Suprapubic skin (tissue), 4 donors: ENCODE data around the gene GPC5. TPM values are rescaled to one million over a fixed set of nuclear protein-coding genes. Genes with fewer than 3 reads are reported as not detected.

Experiments
- DNase-seq, 2 donors: peaks; one replicate each; pipeline ENCODE4 v3.0.0-alpha.2; 2019; ENCODE audit warnings: low spot score in 2 of 2
- H3K27ac ChIP-seq: fragments of 200-600 bp; sonication (generic); one replicate; pipeline ENCODE4 v1.5.1; 2019
- H3K27me3 ChIP-seq: fragments of 200-600 bp; sonication (generic); one replicate; pipeline ENCODE4 v1.5.1; 2019
- H3K36me3 ChIP-seq: fragments of 200-600 bp; sonication (generic); one replicate; pipeline ENCODE4 v1.5.1; 2019
- H3K4me1 ChIP-seq: fragments of 200-600 bp; sonication (generic); one replicate; pipeline ENCODE4 v1.5.1; 2019
- H3K4me3 ChIP-seq: fragments of 200-600 bp; sonication (generic); one replicate; pipeline ENCODE4 v1.5.1; 2019; ENCODE audit warnings: mild to moderate bottlenecking
- H3K9me3 ChIP-seq: fragments of 200-600 bp; sonication (generic); one replicate; pipeline ENCODE4 v1.5.1; 2019
- EP300 ChIP-seq: sonication (generic); formaldehyde crosslinking; IDR thresholded peaks from one replicate; pipeline ENCODE4 v1.6.1; 2017; ENCODE audit warnings: antibody characterized with exemption
- POLR2A ChIP-seq, 2 donors: fragments of 450-650 bp; IDR thresholded peaks; one replicate each; pipeline ENCODE4 v1.6.1; 2017; ENCODE audit warnings: antibody characterized with exemption in 2 of 2, mild to moderate bottlenecking in 2 of 2, moderate library complexity in 2 of 2
- POLR2AphosphoS5 ChIP-seq, 3 donors: sonication (generic); formaldehyde crosslinking; IDR thresholded peaks; one replicate each; pipeline ENCODE4 v1.6.1; 2017; ENCODE audit warnings: antibody characterized with exemption in 3 of 3
- WGBS: methylation state at CpG from one replicate; pipeline ENCODE4 v1.1.5; 2018; 5-methylcytosine and 5-hydroxymethylcytosine counted together
- total RNA-seq, 4 donors: library from RNA; depleted of rRNA; stranded (reverse); fragments of >200 nt; gene quantifications; one replicate each; pipeline ENCODE4 v1.1.0, GENCODE V29; 2016
- TF ChIP-seq, protein P1 (sequence below), 2 donors: fragments of 200-600 bp in 1 of 2; fragments of 450-650 bp in 1 of 2; sonication (generic) in 1 of 2; IDR thresholded peaks; one replicate each; pipeline ENCODE4 v1.5.1; 2016 to 2019; ENCODE audit warnings: antibody characterized with exemption in 2 of 2, mild to moderate bottlenecking in 1 of 2, moderate library complexity in 1 of 2

Gene GPC5
- total RNA-seq, 4 donors from 2014 or later = 0.55 TPM; not detected in 3

- TF ChIP-seq, protein P1, sequence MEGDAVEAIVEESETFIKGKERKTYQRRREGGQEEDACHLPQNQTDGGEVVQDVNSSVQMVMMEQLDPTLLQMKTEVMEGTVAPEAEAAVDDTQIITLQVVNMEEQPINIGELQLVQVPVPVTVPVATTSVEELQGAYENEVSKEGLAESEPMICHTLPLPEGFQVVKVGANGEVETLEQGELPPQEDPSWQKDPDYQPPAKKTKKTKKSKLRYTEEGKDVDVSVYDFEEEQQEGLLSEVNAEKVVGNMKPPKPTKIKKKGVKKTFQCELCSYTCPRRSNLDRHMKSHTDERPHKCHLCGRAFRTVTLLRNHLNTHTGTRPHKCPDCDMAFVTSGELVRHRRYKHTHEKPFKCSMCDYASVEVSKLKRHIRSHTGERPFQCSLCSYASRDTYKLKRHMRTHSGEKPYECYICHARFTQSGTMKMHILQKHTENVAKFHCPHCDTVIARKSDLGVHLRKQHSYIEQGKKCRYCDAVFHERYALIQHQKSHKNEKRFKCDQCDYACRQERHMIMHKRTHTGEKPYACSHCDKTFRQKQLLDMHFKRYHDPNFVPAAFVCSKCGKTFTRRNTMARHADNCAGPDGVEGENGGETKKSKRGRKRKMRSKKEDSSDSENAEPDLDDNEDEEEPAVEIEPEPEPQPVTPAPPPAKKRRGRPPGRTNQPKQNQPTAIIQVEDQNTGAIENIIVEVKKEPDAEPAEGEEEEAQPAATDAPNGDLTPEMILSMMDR (IDR thresholded peaks at IDR 0.05) = no peak
- no peak for TF ChIP-seq POLR2AphosphoS5 (IDR thresholded peaks at IDR 0.05)
- TF ChIP-seq POLR2A (IDR thresholded peaks at IDR 0.05) = no peak
- TF ChIP-seq EP300 = no peak
- DNase-seq = no peak
- H3K4me3 ChIP-seq = no peak overlapping the region
- no peaks in the 10 kb centered on the region for H3K4me1 ChIP-seq
- no peaks in the 10 kb centered on the region for H3K9me3 ChIP-seq
- H3K27ac ChIP-seq = no peak overlapping the region
- 67% methylated on average over 4 of the region's 4 CpGs for WGBS
- no peaks in the 10 kb centered on the region for H3K36me3 ChIP-seq
- H3K27me3 ChIP-seq = no peaks in the 10 kb centered on the region
Measured at GRCh38 chr13:92097337-92097903, 699.0 kb downstream of the GPC5 start.

DNA sequence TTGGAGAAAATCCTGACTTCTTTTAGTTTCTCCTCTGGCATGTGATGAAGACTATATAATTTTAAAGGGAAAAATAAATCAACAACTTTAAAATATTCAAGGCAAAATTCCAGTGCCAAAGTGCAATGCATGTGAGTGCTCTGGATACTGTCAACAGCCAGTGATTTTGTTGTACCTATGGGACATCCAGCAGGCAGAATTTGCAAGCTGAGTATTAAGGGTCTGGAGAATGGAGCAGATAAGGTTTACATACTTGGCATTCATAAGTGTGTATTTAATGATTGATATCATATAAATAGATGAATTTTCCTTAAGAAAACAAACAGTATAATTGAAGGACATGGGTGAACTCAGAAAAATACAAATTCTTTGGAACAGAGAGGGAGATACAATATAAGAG is 703.4 kb downstream of the GPC5 start:
- Histone ChIP-seq H3K27me3 (no peaks in the 10 kb centered on the region), H3K4me3 (no peak overlapping the region), H3K36me3 (no peaks in the 10 kb centered on the region), H3K9me3 (no peaks in the 10 kb centered on the region), H3K4me1 (no peaks in the 10 kb centered on the region), H3K27ac (no peak overlapping the region)
- TF ChIP-seq POLR2AphosphoS5 (IDR thresholded peaks at IDR 0.05) (no peak), POLR2A (IDR thresholded peaks at IDR 0.05) (no peak), EP300 (no peak)
- TF ChIP-seq, protein P1 (IDR thresholded peaks at IDR 0.05) = no peak
- DNase-seq = no peak

DNA sequence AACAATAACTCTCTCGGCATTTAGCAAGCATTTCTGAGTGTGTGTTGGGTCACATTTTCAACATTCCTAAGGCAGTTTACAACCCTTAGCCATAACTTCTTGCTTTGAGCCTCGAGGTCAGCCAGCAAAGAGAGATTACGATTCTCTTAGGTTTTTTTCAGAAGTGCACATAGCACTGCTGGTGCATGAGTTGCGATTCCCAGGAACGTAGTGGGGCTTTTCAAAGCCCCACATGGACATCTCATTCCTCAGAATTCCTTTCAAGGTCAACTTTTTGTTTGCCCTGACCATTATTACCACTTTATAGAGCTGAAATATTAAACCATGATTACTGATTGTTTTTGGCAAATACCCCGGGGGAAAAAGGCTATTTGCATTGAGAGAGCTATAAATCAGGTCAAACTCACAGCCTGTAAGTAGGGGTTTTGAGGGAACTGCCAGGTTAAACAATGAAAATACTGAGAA is 705.3 kb downstream of the GPC5 start:
- Histone ChIP-seq H3K9me3 (no peaks in the 10 kb centered on the region), H3K27me3 (no peaks in the 10 kb centered on the region), H3K4me3 (no peak overlapping the region), H3K36me3 (no peaks in the 10 kb centered on the region), H3K27ac (no peak overlapping the region), H3K4me1 (no peaks in the 10 kb centered on the region)
- DNase-seq = no peak
- WGBS = 16% methylated on average over 6 of the region's 6 CpGs
- TF ChIP-seq POLR2AphosphoS5 (IDR thresholded peaks at IDR 0.05) (no peak), EP300 (no peak), POLR2A (IDR thresholded peaks at IDR 0.05) (no peak)
- TF ChIP-seq, protein P1 (IDR thresholded peaks at IDR 0.05) = no peak

- Histone ChIP-seq H3K27ac (no peak overlapping the region), H3K4me1 (no peaks in the 10 kb centered on the region), H3K4me3 (no peak overlapping the region), H3K9me3 (no peaks in the 10 kb centered on the region), H3K27me3 (no peaks in the 10 kb centered on the region), H3K36me3 (no peaks in the 10 kb centered on the region)
- no peak for DNase-seq
- WGBS = 54% methylated on average over 9 of the region's 9 CpGs
- TF ChIP-seq POLR2AphosphoS5 (IDR thresholded peaks at IDR 0.05) = no peak
- no peak for TF ChIP-seq EP300
- TF ChIP-seq, protein P1 (IDR thresholded peaks at IDR 0.05) = no peak
- no peak for TF ChIP-seq POLR2A (IDR thresholded peaks at IDR 0.05)
Measured at GRCh38 chr13:92122186-92122853, 723.9 kb downstream of the GPC5 start.

DNA sequence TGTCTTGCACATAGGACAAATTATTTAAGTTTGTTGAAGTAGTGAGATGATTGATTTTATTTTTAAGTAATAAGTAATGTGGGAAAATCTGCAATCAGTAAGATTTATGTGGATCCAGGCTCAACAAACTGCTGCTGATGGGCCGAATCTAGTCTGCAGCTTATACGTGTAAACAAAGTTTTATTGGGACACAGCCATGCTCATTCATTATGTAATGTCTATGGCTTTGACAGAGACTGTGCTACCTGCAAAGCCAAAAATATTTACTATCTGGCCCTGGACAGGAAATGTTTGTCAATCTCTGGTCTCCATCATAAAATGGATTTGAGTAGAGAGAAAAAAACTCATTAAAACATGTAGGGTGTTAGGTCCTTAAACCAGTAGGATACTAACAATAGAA is 728.0 kb downstream of the GPC5 start:
- no peak for TF ChIP-seq POLR2A (IDR thresholded peaks at IDR 0.05)
- TF ChIP-seq, protein P1 (IDR thresholded peaks at IDR 0.05) = no peak
- no peak for TF ChIP-seq EP300
- no peak for TF ChIP-seq POLR2AphosphoS5 (IDR thresholded peaks at IDR 0.05)
- no peak for DNase-seq
- WGBS = 59% methylated on average over 2 of the region's 2 CpGs

More for the DNA sequence above, 728.0 kb downstream of the GPC5 start:
- Histone ChIP-seq H3K4me3 (no peak overlapping the region), H3K27ac (no peak overlapping the region), H3K9me3 (no peaks in the 10 kb centered on the region), H3K27me3 (no peaks in the 10 kb centered on the region), H3K36me3 (no peaks in the 10 kb centered on the region), H3K4me1 (no peaks in the 10 kb centered on the region)
